ENCODE results near the gene ARL2.

Gene ARL2

DNA sequence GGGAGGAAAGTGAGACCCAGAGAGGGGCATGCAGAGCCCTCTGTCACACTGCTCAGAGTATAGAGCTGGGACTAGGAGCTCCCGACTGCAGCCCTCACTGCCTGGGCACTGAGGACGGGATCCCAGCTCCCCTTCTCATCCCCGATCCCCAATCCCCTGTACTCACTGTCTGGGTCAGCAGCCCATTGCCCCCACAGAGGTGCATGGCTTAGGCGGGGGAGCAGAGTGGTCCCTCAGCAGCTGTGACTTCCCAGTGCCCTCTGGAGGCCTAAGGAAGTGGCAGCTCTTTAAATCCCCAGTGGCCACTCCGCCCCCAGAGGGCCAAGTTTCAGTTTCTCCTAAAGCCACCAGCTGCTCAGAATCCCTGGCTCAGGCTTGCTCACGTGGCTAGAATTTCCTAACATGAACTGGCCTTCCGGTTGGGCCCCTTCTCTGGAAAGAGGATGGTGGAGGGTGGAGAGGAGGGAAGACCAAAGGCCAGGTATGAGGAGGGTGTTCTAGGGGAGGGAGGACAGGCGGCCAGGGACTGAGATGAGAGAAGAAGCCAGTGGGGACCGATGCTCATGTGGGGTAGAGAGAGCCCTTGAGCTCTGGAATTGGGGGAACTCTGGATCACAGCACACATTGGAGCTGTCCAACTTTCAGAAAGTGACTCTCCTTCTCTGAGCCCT lies 17.1 kb upstream of the ARL2 start, which contains the start of gene BATF2 (continued):
- TF ChIP-seq, protein P1, sequence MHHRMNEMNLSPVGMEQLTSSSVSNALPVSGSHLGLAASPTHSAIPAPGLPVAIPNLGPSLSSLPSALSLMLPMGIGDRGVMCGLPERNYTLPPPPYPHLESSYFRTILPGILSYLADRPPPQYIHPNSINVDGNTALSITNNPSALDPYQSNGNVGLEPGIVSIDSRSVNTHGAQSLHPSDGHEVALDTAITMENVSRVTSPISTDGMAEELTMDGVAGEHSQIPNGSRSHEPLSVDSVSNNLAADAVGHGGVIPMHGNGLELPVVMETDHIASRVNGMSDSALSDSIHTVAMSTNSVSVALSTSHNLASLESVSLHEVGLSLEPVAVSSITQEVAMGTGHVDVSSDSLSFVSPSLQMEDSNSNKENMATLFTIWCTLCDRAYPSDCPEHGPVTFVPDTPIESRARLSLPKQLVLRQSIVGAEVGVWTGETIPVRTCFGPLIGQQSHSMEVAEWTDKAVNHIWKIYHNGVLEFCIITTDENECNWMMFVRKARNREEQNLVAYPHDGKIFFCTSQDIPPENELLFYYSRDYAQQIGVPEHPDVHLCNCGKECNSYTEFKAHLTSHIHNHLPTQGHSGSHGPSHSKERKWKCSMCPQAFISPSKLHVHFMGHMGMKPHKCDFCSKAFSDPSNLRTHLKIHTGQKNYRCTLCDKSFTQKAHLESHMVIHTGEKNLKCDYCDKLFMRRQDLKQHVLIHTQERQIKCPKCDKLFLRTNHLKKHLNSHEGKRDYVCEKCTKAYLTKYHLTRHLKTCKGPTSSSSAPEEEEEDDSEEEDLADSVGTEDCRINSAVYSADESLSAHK (tag by site-specific recombination; IDR thresholded peaks at IDR 0.05), result no peak
- TF ChIP-seq BCL11A (tag by site-specific recombination; IDR thresholded peaks at IDR 0.05; ENCODE audit: low read depth) (no peak), IKZF3 (tag by site-specific recombination; IDR thresholded peaks at IDR 0.05) (peak; percentile 29; the same call in 1 of the 2 replicates), ZNF404 (tag by site-specific recombination; IDR thresholded peaks at IDR 0.05) (no peak)

DNA sequence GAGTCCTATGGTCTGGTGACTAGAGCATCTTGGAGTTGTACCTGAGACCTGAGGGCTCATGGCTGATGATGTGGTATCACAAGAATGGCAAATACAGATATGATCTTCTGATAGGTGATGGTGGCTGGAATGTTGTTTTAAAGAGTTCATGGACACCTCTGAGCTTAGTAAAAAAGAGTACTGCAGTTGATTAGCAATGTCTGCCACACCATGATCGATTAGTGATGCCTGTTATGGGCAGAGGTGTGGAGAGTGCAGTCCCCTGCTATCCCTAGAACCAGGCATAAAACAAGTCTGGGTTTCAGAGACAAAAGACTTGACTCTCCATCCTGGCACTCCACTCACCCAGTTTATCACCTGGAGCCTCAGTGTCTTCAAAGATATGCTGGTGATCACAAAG lies 15.8 kb upstream of the ARL2 start:
- POLR2A ChIA-PET, result interaction anchor here (0.6 kb wide), 1 partner anchor 72 kb away, joined by 8 read pairs; no protein-coding TSS in a partner anchor
- no peak overlapping the region for H3K27ac ChIP-seq (ENCODE audit: extremely low read depth, low read depth, low read length)
- no peaks in the 10 kb centered on the region for H3K4me1 ChIP-seq (ENCODE audit: control insufficient read depth, insufficient read depth, low read length)

DNA sequence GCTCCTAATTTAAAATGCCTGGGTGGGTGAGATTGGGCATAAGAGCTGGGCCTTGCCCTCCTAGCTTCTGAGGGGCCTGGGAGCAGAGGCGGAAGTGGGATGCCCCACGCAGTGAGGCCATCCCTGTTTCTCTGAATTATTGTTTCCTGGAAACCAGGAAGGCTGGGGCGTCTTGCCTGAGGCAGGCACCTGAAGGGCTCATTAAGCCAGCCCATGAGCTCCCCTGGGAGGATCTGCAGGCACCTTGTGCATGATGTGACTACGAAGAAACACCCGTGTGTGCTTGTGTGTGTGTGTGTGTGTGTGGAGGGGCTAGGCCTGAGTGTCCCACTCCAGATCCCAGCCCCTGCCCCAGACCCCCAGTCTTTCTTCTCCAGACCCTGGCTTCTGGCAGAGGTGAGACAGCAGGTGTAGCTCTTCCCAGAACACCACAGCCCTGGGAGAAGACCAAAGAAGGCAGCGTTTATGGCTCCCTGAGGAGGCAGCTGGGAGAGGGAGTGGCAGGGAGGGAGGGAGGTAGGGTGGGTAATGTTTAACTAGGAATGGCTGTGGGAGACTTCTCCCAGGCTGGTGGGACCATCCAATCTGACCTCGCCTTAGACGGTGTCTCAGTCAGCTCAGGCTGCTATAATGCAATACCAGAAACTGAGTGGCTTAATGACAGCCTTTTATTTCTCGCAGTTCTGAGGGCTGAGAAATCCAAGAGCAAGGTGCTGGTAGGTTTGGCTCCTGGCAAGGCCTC lies 15.1 kb upstream of the ARL2 start:
- Histone ChIP-seq H3K4me3 (ENCODE audit: low read depth, low read length) (no peak overlapping the region), H3K9me3 (ENCODE audit: control insufficient read depth, insufficient read depth, low read depth, low read length) (no peaks in the 10 kb centered on the region)
- POLR2A ChIA-PET, result interaction anchor here (0.6 kb wide), 1 partner anchor 14 kb away, joined by 4 read pairs; no protein-coding TSS in a partner anchor

More for the DNA sequence above, 15.8 kb upstream of the ARL2 start:
- H3K9me3 ChIP-seq (ENCODE audit: control insufficient read depth, insufficient read depth, low read depth, low read length), result no peaks in the 10 kb centered on the region
- CTCF ChIA-PET, result interaction anchor here (0.5 to 3.7 kb wide), 6 partner anchors 14 to 180 kb away, joined by 3 to 15 read pairs (median 4); partner anchors contain the start of gene ARL2
- no peaks in the 10 kb centered on the region for H3K36me3 ChIP-seq (ENCODE audit: control insufficient read depth in 2 of 2, insufficient read depth in 1 of 2, low read length in 2 of 2)
- TF ChIP-seq ZNF23 (tag by site-specific recombination; IDR thresholded peaks at IDR 0.05; ENCODE audit: borderline replicate concordance), result peak; percentile 96
- TF ChIP-seq ZBTB17 (tag by site-specific recombination; IDR thresholded peaks at IDR 0.05), result peak; percentile 99
- TF ChIP-seq ZNF311 (tag by site-specific recombination; IDR thresholded peaks at IDR 0.05; ENCODE audit: borderline replicate concordance), result no peak
- no peak overlapping the region for H3K4me3 ChIP-seq (ENCODE audit: low read depth, low read length)

More for the DNA sequence above, 15.1 kb upstream of the ARL2 start:
- CTCF ChIA-PET, result interaction anchor here (0.5 to 3.7 kb wide), 5 partner anchors 14 to 179 kb away, joined by 3 to 15 read pairs (median 4); partner anchors contain the start of gene ARL2
- no peak overlapping the region for H3K27ac ChIP-seq (ENCODE audit: extremely low read depth, low read depth, low read length)
- no peaks in the 10 kb centered on the region for H3K36me3 ChIP-seq (ENCODE audit: control insufficient read depth in 2 of 2, insufficient read depth in 1 of 2, low read length in 2 of 2)
- TF ChIP-seq KLF10 (tag by site-specific recombination; IDR thresholded peaks at IDR 0.05), result no peak
- 0 out of 2 replicates have a peak, but pooled peaks have one; percentile 17 for TF ChIP-seq ZNF341 (tag by site-specific recombination; IDR thresholded peaks at IDR 0.05; ENCODE audit: low read depth)
- TF ChIP-seq ZNF670 (tag by site-specific recombination; IDR thresholded peaks at IDR 0.05; ENCODE audit: low read depth), result no peak
- TF ChIP-seq GLIS1 (tag by site-specific recombination; IDR thresholded peaks at IDR 0.05), result peak; percentile 23; the same call in 1 of the 2 replicates
- TF ChIP-seq, protein P2, sequence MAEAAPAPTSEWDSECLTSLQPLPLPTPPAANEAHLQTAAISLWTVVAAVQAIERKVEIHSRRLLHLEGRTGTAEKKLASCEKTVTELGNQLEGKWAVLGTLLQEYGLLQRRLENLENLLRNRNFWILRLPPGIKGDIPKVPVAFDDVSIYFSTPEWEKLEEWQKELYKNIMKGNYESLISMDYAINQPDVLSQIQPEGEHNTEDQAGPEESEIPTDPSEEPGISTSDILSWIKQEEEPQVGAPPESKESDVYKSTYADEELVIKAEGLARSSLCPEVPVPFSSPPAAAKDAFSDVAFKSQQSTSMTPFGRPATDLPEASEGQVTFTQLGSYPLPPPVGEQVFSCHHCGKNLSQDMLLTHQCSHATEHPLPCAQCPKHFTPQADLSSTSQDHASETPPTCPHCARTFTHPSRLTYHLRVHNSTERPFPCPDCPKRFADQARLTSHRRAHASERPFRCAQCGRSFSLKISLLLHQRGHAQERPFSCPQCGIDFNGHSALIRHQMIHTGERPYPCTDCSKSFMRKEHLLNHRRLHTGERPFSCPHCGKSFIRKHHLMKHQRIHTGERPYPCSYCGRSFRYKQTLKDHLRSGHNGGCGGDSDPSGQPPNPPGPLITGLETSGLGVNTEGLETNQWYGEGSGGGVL (tag by site-specific recombination; IDR thresholded peaks at IDR 0.05), result peak; percentile 26; the same call in 1 of the 2 replicates
- TF ChIP-seq WT1 (tag by site-specific recombination; IDR thresholded peaks at IDR 0.05), result peak; percentile 70; the same call in 1 of the 2 replicates
- no peak for TF ChIP-seq IKZF3 (tag by site-specific recombination; IDR thresholded peaks at IDR 0.05)
- TF ChIP-seq KLF1 (tag by site-specific recombination; IDR thresholded peaks at IDR 0.05), result peak; percentile 86
- TF ChIP-seq, protein P3, sequence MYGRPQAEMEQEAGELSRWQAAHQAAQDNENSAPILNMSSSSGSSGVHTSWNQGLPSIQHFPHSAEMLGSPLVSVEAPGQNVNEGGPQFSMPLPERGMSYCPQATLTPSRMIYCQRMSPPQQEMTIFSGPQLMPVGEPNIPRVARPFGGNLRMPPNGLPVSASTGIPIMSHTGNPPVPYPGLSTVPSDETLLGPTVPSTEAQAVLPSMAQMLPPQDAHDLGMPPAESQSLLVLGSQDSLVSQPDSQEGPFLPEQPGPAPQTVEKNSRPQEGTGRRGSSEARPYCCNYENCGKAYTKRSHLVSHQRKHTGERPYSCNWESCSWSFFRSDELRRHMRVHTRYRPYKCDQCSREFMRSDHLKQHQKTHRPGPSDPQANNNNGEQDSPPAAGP (tag by site-specific recombination; IDR thresholded peaks at IDR 0.05), result peak; percentile 76
- H3K4me1 ChIP-seq (ENCODE audit: control insufficient read depth, insufficient read depth, low read length), result no peaks in the 10 kb centered on the region
